Activated CD8-positive, alpha-beta memory T cell treated with anti-CD3 and anti-CD28 coated beads, Interleukin-2, amount 50 U/mL, for 24 hours (primary cell): ENCODE data around the gene IKZF2.

Experiments
- DNase-seq: peaks from one replicate; pipeline ENCODE4 v3.0.0-alpha.2; 2020; ENCODE audit errors: extremely low read depth

Gene IKZF2

GRCh38 chr2:213152888-213153287, 1.5 kb upstream of the IKZF2 start:
- no peak for DNase-seq

- DNase-seq, result no peak
Measured at GRCh38 chr2:213152065-213152794, 818 bp upstream of the IKZF2 start.

DNA sequence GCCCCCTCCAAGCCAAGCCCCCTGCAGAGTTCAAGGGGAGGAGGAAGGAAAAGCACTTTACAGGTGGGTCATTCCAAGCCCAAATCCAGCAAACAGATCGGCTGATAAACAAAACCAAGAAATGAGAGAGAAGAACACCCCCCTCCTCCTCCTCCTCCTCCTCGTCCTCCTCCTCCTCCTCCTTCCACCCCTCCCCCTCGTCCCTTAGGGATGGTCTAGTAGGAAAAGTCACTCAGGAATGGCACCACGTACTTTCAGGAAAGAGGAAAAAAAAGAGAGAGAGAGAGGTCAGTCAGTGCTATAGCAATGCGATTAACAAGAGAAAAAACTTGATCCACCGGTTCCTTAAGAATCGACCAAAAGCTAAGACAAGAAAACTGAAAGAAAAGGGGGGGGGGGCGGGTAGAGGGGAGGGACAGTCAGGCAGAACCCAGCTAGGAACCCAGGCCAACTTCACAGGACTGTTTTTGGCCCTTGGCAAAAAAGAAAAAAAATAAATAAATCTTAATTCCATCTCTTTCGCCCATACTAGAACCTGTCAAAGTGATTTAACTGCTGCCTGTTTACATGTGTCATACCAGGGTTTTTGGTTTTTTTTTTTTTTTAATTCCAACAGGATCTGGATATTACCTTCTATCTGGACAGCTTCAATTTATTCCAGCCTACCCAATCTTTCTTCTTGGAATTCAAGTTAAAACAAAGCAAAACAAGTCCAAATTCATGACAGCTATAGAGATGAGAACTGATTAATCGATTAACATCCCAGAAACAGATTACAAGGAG, 906 bp downstream of the IKZF2 start:
- DNase-seq, result no peak

DNA sequence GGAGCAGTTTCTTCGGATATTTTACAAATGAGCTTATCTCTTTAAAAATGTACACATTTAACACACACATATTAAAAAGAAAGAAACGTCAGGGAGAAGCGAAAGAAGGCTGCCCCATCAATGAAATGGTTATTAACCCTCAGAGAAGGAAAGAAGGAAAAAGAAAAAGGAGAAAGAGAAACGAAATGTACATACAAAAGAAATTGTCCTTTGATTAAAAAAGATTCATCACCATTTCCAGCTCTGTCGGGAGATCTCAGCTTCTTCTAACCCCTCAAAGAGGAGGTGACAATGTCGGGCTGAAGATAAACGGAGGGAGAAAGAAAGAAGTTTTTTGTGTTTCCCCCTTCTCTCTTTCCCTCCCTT, 1.5 kb downstream of the IKZF2 start:
- DNase-seq, result no peak

DNA sequence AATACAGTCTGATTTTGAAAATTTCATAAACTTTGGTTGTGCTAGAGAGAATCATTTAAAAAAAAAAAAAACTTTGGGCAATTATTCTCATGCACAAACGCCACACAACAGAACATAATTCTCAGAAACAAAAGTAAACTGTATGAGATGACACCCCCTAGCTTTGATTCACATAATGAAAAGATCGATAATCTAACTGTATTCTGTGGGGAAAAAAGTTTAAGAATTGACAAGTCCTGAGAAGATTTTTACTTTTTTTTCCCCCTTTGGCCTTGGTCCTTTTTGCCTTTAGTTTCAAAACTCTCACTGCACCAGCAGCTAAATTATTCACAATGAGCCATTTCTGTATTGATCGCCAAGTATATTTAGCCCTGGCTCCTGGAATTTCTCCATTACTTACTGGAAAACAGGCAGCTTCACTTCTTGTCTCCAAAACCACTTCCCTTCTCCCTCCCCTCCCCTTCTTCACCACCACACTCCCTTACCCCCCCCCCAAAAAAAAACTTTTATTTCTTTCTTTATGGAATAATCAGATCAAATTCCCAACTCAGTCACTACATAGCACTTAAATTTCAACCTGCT, 2.0 kb downstream of the IKZF2 start:
- DNase-seq, result no peak

GRCh38 chr2:213148572-213149261, 2.7 kb downstream of the IKZF2 start:
- DNase-seq, result no peak

- DNase-seq, result no peak
Measured at GRCh38 chr2:213147538-213147937, 3.9 kb downstream of the IKZF2 start.

GRCh38 chr2:213145715-213146242, 5.6 kb downstream of the IKZF2 start:
- DNase-seq, result no peak

DNA sequence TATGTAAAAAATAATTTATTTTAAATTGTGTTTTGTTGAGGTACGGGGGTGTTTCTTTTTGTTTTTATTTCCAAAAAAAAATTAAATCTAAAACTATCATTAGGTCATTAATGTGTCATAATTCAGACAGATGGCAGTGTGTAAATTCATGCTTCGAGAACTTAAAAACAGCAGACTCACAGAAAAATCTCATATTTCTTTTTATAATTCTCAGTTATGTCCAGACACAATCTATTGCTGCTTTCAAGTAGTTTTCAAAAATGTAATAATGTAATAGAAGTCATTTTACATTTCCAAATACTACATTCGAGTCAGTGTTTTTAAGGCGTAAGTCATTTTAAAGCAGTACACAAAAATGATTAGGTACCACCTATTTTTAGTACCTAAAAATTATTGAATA, 14.3 kb downstream of the IKZF2 start:
- DNase-seq, result no peak

DNA sequence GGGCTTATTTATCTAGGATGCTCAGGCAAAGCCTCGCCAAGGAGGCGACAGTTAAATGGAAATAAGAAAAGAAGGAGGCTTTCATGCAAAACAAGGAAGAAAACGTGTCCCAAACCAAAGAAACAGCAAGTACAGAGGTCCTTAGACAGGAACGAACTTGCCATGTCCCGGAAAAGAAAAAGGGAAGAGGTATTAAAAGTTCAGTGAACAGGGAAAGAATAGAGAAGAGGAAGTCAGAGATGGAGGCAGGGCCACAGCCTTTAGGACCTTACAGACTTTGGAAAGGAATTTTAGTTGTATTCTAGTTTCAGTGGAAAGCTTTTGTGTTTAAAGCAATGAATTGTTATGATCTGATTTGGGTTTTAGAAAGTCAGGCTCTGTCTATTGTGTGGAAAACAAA, 22.1 kb downstream of the IKZF2 start:
- no peak for DNase-seq

DNA sequence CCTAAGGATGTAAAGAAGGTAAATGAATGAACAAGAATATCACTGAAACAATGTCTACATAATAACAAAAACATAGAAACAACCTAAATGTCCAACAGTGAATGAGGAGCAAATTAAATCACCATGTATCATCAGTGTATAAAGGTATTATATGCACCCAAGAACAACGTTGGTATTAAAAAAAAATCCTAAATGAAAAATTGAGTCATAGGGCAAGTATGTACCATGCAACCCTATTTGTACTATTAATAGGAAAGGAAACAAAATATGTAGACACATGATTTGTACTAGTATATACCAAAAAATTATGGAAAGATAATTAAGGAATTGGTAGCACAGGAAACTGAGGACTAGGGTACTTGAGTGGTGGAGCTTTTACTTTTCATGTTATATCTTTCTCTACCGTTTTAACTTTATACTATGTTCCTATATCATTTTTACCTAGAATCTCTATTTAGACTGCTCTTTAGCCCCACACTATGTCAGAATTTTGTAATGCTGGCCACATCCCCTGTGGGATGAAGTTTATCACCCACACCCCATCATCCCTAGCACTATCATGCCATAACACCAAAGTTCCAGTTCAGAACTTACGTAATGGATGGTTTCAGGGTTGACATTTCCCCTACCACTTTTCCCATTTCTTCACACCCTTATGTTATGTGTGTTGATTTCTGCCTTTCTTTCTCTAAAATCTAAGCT, 25.6 kb downstream of the IKZF2 start:
- no peak for DNase-seq

- no peak for DNase-seq
Measured at GRCh38 chr2:213122725-213123124, 28.7 kb downstream of the IKZF2 start.

GRCh38 chr2:213121690-213122089, 29.7 kb downstream of the IKZF2 start:
- no peak for DNase-seq

DNA sequence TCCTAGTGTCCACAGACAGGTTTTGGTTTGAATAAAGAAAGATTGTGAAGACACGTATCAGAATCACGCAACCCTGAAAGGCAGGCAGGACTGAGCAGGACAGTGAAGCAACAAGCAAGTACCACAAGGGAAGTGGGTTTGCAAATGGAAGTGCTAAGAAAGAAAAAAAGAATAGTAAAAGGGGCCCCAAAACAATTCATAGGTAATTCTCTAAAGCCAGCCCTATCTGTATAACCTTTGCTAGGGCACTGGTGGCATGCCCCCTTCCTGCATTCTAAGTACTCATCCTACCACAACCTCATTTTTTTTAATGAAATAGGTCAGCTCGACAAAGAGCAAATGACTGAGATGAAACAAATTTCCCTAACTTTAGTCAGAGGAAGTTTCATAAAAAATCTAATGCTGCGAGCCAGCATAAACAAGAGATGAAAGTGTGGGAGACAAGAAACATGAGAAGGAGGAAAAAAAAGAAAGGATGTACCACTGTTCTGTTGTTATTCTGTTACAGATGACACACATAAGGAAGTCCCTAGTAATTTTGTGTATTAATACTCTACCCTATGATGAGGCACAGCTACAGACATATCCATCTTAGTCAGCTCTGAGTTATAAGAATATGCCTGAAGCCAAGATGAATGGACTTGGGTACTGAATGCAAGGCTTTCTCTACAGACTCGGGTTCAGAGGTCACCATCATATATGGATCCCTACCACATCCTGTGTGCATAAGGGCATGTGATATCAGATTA, 32.2 kb downstream of the IKZF2 start:
- DNase-seq, result peak; percentile 8

DNA sequence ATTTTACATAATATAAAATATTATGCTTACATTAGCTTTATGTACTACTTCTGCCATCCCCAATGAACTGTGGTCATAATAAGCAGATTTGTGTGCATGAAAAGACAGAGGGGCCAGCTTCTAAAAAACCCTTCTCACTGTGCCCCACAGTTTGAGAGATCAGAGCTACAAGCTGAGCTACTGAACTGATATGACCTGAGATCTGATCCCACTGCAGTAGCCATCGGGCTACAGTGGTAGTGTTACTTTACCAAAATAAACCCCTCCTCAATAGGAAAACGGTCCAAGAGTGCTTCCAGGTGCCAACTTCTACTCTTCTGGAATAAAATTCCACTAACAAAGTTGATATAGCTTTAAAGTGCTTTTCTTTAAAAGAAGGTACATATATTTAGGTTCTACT, 43.1 kb downstream of the IKZF2 start:
- DNase-seq, result no peak

GRCh38 chr2:213107728-213108127, 43.7 kb downstream of the IKZF2 start:
- DNase-seq, result no peak

GRCh38 chr2:213105212-213105611, 46.2 kb downstream of the IKZF2 start:
- no peak for DNase-seq

- DNase-seq, result no peak
Measured at GRCh38 chr2:213104903-213105202, 46.6 kb downstream of the IKZF2 start.

GRCh38 chr2:213104092-213104902, 47.1 kb downstream of the IKZF2 start:
- no peak for DNase-seq
